HepG2 (cell line): ENCODE results near the gene LZTR1. TPM values are rescaled to one million over a fixed set of nuclear protein-coding genes. Genes with fewer than 3 reads are reported as not detected.

Experiments
- ATAC-seq: fragments of 200-7000 bp; cut with Tn5 transposase; 3 replicates; pipeline ENCODE4 v1.9.1; 2020; ENCODE audit warnings: mild to moderate bottlenecking, moderate library complexity
- BruUV-seq: library from RNA; stranded (reverse); fragments of 400-500 nt; replicated peaks from 2 replicates; lab custom pipeline; 2021; lab: Mats Ljungman, UMichigan
- CTCF ChIA-PET: fragments of 300-600 bp; formaldehyde crosslinking; extraction: SDS; loops from one replicate; lab custom pipeline; 2021; ENCODE audit warnings: low total read pairs, inconsistent platforms, low intra/inter-chr PET ratio; lab: Yijun Ruan, JAX
- POLR2A ChIA-PET: fragments of 350-600 bp; sonication (Branson Sonifier 250); formaldehyde crosslinking; loops from one replicate; lab custom pipeline; 2020; ENCODE audit warnings: antibody characterized with exemption, inconsistent platforms; lab: Yijun Ruan, JAX
- DNase-seq: peaks from one replicate; pipeline ENCODE4 v3.0.0-alpha.2; 2015; ENCODE audit warnings: low spot score
- FAIRE-seq: peaks from 3 replicates; lab custom pipeline; 2011; peaks lifted over from hg19 to GRCh38; lab: Jason Lieb, UNC
- H2AFZ ChIP-seq: one replicate; pipeline ENCODE4 v1.6.1; 2011; ENCODE audit warnings: low read length, inconsistent platforms
- H3K27ac ChIP-seq: fragments of 300-600 bp; 3 replicates; pipeline ENCODE4 v1.8.0; 2011; ENCODE audit warnings: mixed run types, mild to moderate bottlenecking, mixed read lengths, low read length, inconsistent platforms; ENCODE audit not compliant: insufficient read depth; ENCODE audit errors: extremely low read length
- H3K27me3 ChIP-seq, 2 experiments: fragments of 200-600 bp in 1 of 2; 2 replicates in 1 of 2; 3 replicates in 1 of 2; pipeline versions ENCODE4 v1.6.0 to v1.8.0; 2011; ENCODE audit warnings: low read length in 2 of 2, mild to moderate bottlenecking in 2 of 2, moderate library complexity in 2 of 2, inconsistent platforms in 1 of 2; ENCODE audit not compliant: insufficient read depth in 2 of 2, control insufficient read depth in 1 of 2
- H3K36me3 ChIP-seq, 2 experiments: fragments of 200-600 bp in 1 of 2; replicated peaks in 1 of 2; 2 replicates in 1 of 2; 3 replicates in 1 of 2; pipeline versions ENCODE4 v1.5.1 to v1.8.0; 2011; ENCODE audit warnings: low read length in 2 of 2, inconsistent platforms in 1 of 2; ENCODE audit not compliant: insufficient read depth in 2 of 2, control insufficient read depth in 1 of 2
- H3K4me1 ChIP-seq: 2 replicates; pipeline ENCODE4 v1.5.1; 2012; ENCODE audit warnings: low read length, inconsistent platforms; ENCODE audit not compliant: insufficient read depth
- H3K4me2 ChIP-seq: 2 replicates; pipeline ENCODE4 v1.6.0; 2011; ENCODE audit warnings: low read depth, low read length, inconsistent platforms
- H3K4me3 ChIP-seq, 3 experiments: fragments of 200-600 bp in 1 of 3; sonication (generic), shearing (Covaris generic) in 1 of 3; replicated peaks in 1 of 3; 2 replicates each; pipeline ENCODE4 v1.5.1; 2011 to 2016; ENCODE audit warnings: low read length in 3 of 3, inconsistent platforms in 2 of 3, low read depth in 2 of 3, mild to moderate bottlenecking in 2 of 3, control low read depth in 1 of 3, mixed read lengths in 1 of 3; ENCODE audit not compliant: insufficient read depth in 1 of 3
- H3K79me2 ChIP-seq: one replicate; pipeline ENCODE4 v1.6.1; 2011; ENCODE audit warnings: low read length, inconsistent platforms; ENCODE audit not compliant: insufficient read depth
- H3K9ac ChIP-seq: 2 replicates; pipeline ENCODE4 v1.6.0; 2011; ENCODE audit warnings: mild to moderate bottlenecking, low read depth, low read length, inconsistent platforms; ENCODE audit not compliant: insufficient read depth
- H3K9me3 ChIP-seq: 2 replicates; pipeline ENCODE4 v1.5.1; 2012; ENCODE audit warnings: mild to moderate bottlenecking, low read length
- H4K20me1 ChIP-seq: 2 replicates; pipeline ENCODE4 v1.6.0; 2011; ENCODE audit warnings: inconsistent platforms, mild to moderate bottlenecking, low read length, moderate library complexity; ENCODE audit not compliant: insufficient read depth
- AGO2 ChIP-seq: fragments of 200-400 bp; formaldehyde crosslinking; optimal IDR thresholded peaks from 2 replicates; pipeline ENCODE3; 2017; ENCODE audit warnings: mild to moderate bottlenecking, low read depth, low read length, moderate library complexity
- BHLHE40 ChIP-seq: IDR thresholded peaks from 2 replicates; pipeline ENCODE4 v1.6.1; 2011; ENCODE audit warnings: low read length, improper control_type of control experiment
- CREB1 ChIP-seq, 2 experiments: fragments of 450-650 bp in 1 of 2; IDR thresholded peaks; 2 replicates each; pipeline ENCODE4 v1.6.1; 2016 to 2017; ENCODE audit warnings: control low read depth in 1 of 2, mild to moderate bottlenecking in 1 of 2, missing compliant biosample characterization in 1 of 2, missing genetic modification characterization in 1 of 2
- DMAP1 ChIP-seq: IDR thresholded peaks from 2 replicates; pipeline ENCODE4 v1.6.1; 2016
- GTF2F1 ChIP-seq: fragments of 150-350 bp; IDR thresholded peaks from 2 replicates; pipeline ENCODE4 v1.6.1; 2014; ENCODE audit warnings: low read length
- HNF4G ChIP-seq, 2 experiments: sonication (generic) in 1 of 2; formaldehyde crosslinking in 1 of 2; IDR thresholded peaks; 2 replicates each; pipeline versions ENCODE4 v1.4.0 to v1.6.1; 2011 to 2020; ENCODE audit warnings: borderline replicate concordance in 2 of 2, low read depth in 2 of 2, mild to moderate bottlenecking in 2 of 2, low read length in 1 of 2, missing genetic modification reagents in 1 of 2, moderate library complexity in 1 of 2
- JUND ChIP-seq: sonication (generic); formaldehyde crosslinking; IDR thresholded peaks from 2 replicates; pipeline ENCODE4 v1.8.0; 2022; ENCODE audit warnings: mild to moderate bottlenecking, missing genetic modification reagents
- RORA ChIP-seq: sonication (generic); formaldehyde crosslinking; IDR thresholded peaks from 2 replicates; pipeline ENCODE4 v1.5.0; 2020; ENCODE audit warnings: mild to moderate bottlenecking, missing genetic modification reagents, moderate library complexity
- SALL2 ChIP-seq: sonication (generic); formaldehyde crosslinking; IDR thresholded peaks from 2 replicates; pipeline ENCODE4 v1.8.1; 2023; ENCODE audit warnings: mild to moderate bottlenecking, missing genetic modification reagents, inconsistent platforms
- TBX3 ChIP-seq: fragments of 450-650 bp; IDR thresholded peaks from 2 replicates; pipeline ENCODE4 v1.6.1; 2017; ENCODE audit warnings: antibody characterized with exemption, mild to moderate bottlenecking, inconsistent platforms, borderline replicate concordance
- ZNF501 ChIP-seq: sonication (generic); formaldehyde crosslinking; IDR thresholded peaks from 2 replicates; pipeline ENCODE4 v1.5.1; 2020; ENCODE audit warnings: mild to moderate bottlenecking, moderate library complexity, missing genetic modification reagents
- ZNF614 ChIP-seq: IDR thresholded peaks from 2 replicates; pipeline ENCODE4 v1.6.1; 2018; ENCODE audit warnings: missing biosample characterization, missing genetic modification reagents, inconsistent platforms, borderline replicate concordance
- ZNF737 ChIP-seq: sonication (generic); formaldehyde crosslinking; IDR thresholded peaks from 2 replicates; pipeline ENCODE4 v1.5.0; 2020; ENCODE audit warnings: missing genetic modification reagents, mild to moderate bottlenecking, borderline replicate concordance
- ZNF772 ChIP-seq: sonication (generic); formaldehyde crosslinking; IDR thresholded peaks from 2 replicates; pipeline ENCODE4 v1.5.0; 2020; ENCODE audit warnings: mild to moderate bottlenecking, missing genetic modification reagents
- WGBS: methylation state at CpG from one replicate; pipeline ENCODE4 v1.1.6; 2017; ENCODE audit warnings: low lambda C conversion rate; 5-methylcytosine and 5-hydroxymethylcytosine counted together
- in situ Hi-C: cut with HindIII; loops from 2 replicates; pipeline ENCODE4 v1.10.0; 2017; ENCODE audit warnings: low pct_unique_long_range_greater_than_20kb; ENCODE audit not compliant: extremely low pct_ligation_motif_present
- intact Hi-C: fragments of 100-400 bp; cut with micrococcal nuclease; formaldehyde crosslinking; loops from one replicate; pipeline ENCODE4 v1.10.0; 2022; ENCODE audit not compliant: unreplicated experiment
- polyA plus RNA-seq, 8 experiments: library from polyadenylated mRNA; depleted of rRNA in 3 of 8; stranded (reverse) in 7 of 8; unstranded in 1 of 8; fragments of >200 nt; fragmentation: Illumina TruSeq in 4 of 8; extraction: Trizol in 4 of 8; gene quantifications; 2 replicates each; pipeline versions ENCODE4 v1.2.1 to v1.2.3, GENCODE V29; 2011 to 2016; ENCODE audit warnings: low read depth in 4 of 8, missing spikeins in 1 of 8, mixed read lengths in 1 of 8; ENCODE audit not compliant: insufficient read depth in 1 of 8
- total RNA-seq, 5 experiments: library from RNA; depleted of rRNA; stranded (reverse); fragments of >200 nt; fragmentation: Illumina TruSeq; extraction: Trizol; gene quantifications; 2 replicates each; pipeline ENCODE4 v1.2.3, GENCODE V29; 2016; ENCODE audit warnings: low read depth in 1 of 5
- TF ChIP-seq, protein P1 (sequence below): IDR thresholded peaks from 2 replicates; pipeline ENCODE4 v1.6.1; 2016; ENCODE audit warnings: low read depth, borderline replicate concordance
- TF ChIP-seq, protein P2 (sequence below): sonication (generic); formaldehyde crosslinking; IDR thresholded peaks from 2 replicates; pipeline ENCODE4 v1.4.0; 2020; ENCODE audit warnings: low read depth, mild to moderate bottlenecking, missing genetic modification reagents

LZTR1 gene
- total and polyA plus RNA-seq, 2 of the 13 experiments (the other 11 are each of a cell fraction or from before 2014, with no cell fraction given): 21.8 to 22.4 TPM

DNA sequence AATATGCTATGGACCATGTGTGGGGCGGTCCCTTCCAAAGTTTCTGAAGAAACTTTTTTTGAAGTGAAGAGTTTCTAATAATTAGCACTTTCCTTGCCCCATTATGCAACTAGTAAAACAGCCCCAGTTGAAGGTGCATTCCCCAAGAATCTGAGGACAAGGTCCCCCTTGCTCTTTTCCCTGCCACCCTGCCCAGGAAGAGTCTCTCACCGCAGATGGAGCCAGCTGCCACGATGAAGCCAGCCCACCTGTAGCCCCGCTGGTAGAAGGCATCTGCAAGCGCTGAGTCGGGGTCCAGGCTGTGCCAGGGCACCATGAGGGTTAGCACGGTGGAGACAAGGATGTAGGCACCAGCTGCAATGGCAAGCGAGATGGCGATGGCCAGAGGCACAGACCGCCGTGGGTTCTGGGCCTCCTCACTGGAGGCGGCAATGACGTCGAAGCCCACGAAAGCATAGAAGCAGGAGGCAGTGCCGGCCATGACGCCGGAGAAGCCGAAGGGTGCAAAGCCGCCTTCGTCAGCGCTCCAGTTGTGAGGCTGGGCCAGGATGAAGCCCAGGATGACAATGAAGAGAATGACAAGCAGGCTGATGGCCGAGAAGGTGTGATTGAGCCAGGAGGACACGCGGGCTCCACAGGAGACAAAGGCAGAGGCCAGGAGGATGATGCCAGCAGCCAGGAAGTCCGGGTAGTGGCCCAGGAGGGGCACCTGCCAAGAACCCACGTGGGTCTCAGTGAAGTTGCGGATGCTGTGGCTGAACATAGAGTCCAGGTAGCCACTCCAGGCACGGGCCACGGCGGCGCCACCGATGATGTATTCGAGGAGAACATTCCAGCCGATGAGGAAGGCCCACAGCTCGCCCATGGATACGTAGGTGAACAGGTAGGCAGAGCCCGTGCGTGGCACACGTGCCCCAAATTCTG lies 48.8 kb downstream of the LZTR1 start:
- H3K4me3 ChIP-seq: no peak overlapping the region
- CTCF ChIA-PET: no interaction called here
- H3K27ac ChIP-seq: no peak overlapping the region
- H3K4me2 ChIP-seq: no peak overlapping the region
- no peak overlapping the region for H3K9ac ChIP-seq
- TF ChIP-seq AGO2: no peak
- TF ChIP-seq CREB1 (IDR thresholded peaks at IDR 0.05): peak; percentile 18; the same call in 1 of the 2 replicates
- TF ChIP-seq CREB1 (CRISPR knock-in tag; IDR thresholded peaks at IDR 0.05): no peak
- TF ChIP-seq, all 625 proteins: peak for 1
- POLR2A ChIA-PET: no interaction called here
- no peaks in the 10 kb centered on the region for H3K36me3 ChIP-seq
- H3K27me3 ChIP-seq: peaks cover 14 to 60% of the 10 kb centered on the region in 2 experiments
- BruUV-seq: no TSS peak
- H3K4me1 ChIP-seq: no peaks in the 10 kb centered on the region
- no peaks in the 10 kb centered on the region for H3K9me3 ChIP-seq
- WGBS: 43% methylated on average over 32 of the region's 40 CpGs
- H4K20me1 ChIP-seq: no peaks in the 10 kb centered on the region
- H3K79me2 ChIP-seq: no peaks in the 10 kb centered on the region
- in situ Hi-C loops (no loop called here), intact Hi-C loops (no loop called here)
- FAIRE-seq (no peak), ATAC-seq (no peak), DNase-seq (no peak)
- H2AFZ ChIP-seq: no peak overlapping the region

DNA sequence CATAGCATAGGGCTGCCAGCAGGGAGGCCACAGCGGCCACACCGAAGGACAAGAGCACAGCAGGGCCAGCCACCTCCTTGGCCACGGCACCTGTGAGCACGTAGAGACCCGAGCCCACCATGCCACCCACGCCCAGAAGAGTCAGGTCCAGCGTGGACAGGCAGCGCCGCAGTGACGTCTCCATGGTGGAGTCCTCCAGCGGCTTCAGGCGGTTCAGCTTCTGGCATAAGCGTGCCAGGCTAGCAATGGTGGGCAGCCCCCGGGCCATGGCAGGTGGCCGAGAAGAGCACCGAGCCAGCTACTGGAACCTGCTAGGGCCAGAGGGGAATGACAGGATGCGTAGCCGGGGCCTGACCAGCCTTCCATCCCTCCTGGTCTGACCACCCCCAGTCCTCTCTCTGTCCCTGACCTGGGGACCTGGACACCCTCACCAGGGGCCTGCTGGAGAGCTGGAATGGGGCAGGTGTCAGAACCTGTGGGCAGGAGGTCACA lies 49.5 kb downstream of the LZTR1 start:
- Histone ChIP-seq H3K27me3 (peaks cover 14 to 57% of the 10 kb centered on the region in 2 experiments), H4K20me1 (no peaks in the 10 kb centered on the region), H3K27ac (no peak overlapping the region), H3K9me3 (no peaks in the 10 kb centered on the region), H3K79me2 (no peaks in the 10 kb centered on the region), H2AFZ (no peak overlapping the region), H3K36me3 (no peaks in the 10 kb centered on the region), H3K4me2 (no peak overlapping the region), H3K4me1 (no peaks in the 10 kb centered on the region), H3K4me3 (no peak overlapping the region), H3K9ac (no peak overlapping the region)
- 36% methylated on average over 4 of the region's 18 CpGs for WGBS
- no TSS peak for BruUV-seq
- DNase-seq (no peak), ATAC-seq (no peak), FAIRE-seq (no peak)
- POLR2A ChIA-PET: no interaction called here
- in situ Hi-C loops: no loop called here
- CTCF ChIA-PET: no interaction called here
- intact Hi-C loops: no loop called here
- TF ChIP-seq DMAP1 (CRISPR knock-in tag): no peak
- no peak for TF ChIP-seq ZNF737 (CRISPR knock-in tag)
- no peak for TF ChIP-seq ZNF772 (CRISPR knock-in tag)
- TF ChIP-seq ZNF501: no peak
- TF ChIP-seq, protein P1, sequence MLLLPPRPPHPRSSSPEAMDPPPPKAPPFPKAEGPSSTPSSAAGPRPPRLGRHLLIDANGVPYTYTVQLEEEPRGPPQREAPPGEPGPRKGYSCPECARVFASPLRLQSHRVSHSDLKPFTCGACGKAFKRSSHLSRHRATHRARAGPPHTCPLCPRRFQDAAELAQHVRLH: no peak
- TF ChIP-seq TBX3: no peak
- no peak for TF ChIP-seq JUND (CRISPR knock-in tag)
- TF ChIP-seq GTF2F1: no peak
- no peak for TF ChIP-seq HNF4G (IDR thresholded peaks at IDR 0.05; ENCODE audit: borderline replicate concordance, low read depth, low read length)
- TF ChIP-seq HNF4G (CRISPR knock-in tag; IDR thresholded peaks at IDR 0.05; ENCODE audit: borderline replicate concordance, low read depth): no peak
- TF ChIP-seq BHLHE40: no peak
- TF ChIP-seq ZNF614 (CRISPR knock-in tag): no peak
- no peak for TF ChIP-seq RORA (CRISPR knock-in tag)
- TF ChIP-seq SALL2 (CRISPR knock-in tag): no peak
- TF ChIP-seq, protein P2, sequence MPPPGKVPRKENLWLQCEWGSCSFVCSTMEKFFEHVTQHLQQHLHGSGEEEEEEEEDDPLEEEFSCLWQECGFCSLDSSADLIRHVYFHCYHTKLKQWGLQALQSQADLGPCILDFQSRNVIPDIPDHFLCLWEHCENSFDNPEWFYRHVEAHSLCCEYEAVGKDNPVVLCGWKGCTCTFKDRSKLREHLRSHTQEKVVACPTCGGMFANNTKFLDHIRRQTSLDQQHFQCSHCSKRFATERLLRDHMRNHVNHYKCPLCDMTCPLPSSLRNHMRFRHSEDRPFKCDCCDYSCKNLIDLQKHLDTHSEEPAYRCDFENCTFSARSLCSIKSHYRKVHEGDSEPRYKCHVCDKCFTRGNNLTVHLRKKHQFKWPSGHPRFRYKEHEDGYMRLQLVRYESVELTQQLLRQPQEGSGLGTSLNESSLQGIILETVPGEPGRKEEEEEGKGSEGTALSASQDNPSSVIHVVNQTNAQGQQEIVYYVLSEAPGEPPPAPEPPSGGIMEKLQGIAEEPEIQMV (CRISPR knock-in tag): no peak
